ENCODE measurements around the gene PSME4.

DNA sequence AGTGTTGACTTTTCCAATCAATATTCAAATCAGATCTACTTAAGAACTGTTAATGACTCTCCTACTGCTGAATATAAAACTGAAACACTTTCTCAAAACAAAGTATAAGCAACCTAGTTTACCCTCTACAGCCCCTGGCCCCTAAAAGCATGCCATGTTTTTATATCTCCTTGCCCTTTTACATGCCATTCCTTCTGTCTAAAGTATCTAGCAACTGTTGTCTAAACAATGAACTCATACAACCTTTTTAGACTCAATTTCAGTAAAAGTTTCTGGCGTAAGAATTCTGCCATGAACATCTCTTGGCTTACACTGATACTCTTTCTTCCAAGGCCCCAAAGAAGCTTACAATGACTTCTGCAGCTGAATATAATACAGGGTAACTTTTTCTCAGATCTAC is 63.2 kb downstream of the PSME4 start:
- no peak for TF ChIP-seq POLR2A (IDR thresholded peaks at IDR 0.05; ENCODE audit: low read length)
- no peak for TF ChIP-seq GATA1 (IDR thresholded peaks at IDR 0.05; ENCODE audit: low read depth, low read length)

All from erythroblast (primary cell).